Activated T-helper 17 cell treated with anti-CD3 and anti-CD28 coated beads, Interleukin-2, amount 50 U/mL, for 72 hours (primary cell): Measurements from ENCODE around the gene HOXC12. TPM values are rescaled to one million over a fixed set of nuclear protein-coding genes. Genes with fewer than 3 reads are reported as not detected.

Source experiments
- ATAC-seq: fragments of 150-1000 bp; cut with Tn5 transposase; replicated peaks from 2 replicates; pipeline ENCODE4 v1.10.0; 2021; ENCODE audit warnings: mild to moderate bottlenecking, moderate library complexity
- H3K27ac Mint-ChIP-seq: one replicate; pipeline ENCODE4 v1.8.0; 2022; ENCODE audit warnings: mixed read lengths
- H3K27me3 Mint-ChIP-seq: one replicate; pipeline ENCODE4 v1.8.0; 2022; ENCODE audit warnings: mixed read lengths
- H3K36me3 Mint-ChIP-seq: one replicate; pipeline ENCODE4 v1.8.0; 2022; ENCODE audit warnings: low read depth, mild to moderate bottlenecking, mixed read lengths
- H3K4me1 Mint-ChIP-seq: one replicate; pipeline ENCODE4 v1.8.0; 2022; ENCODE audit warnings: mixed read lengths
- H3K4me3 Mint-ChIP-seq: one replicate; pipeline ENCODE4 v1.8.0; 2022; ENCODE audit warnings: mild to moderate bottlenecking, mixed read lengths
- H3K9me3 Mint-ChIP-seq: one replicate; pipeline ENCODE4 v1.8.0; 2022; ENCODE audit warnings: mixed read lengths
- total RNA-seq, 2 donors: library from RNA; stranded (reverse); gene quantifications; one replicate each; pipeline ENCODE4 v1.2.3, GENCODE V29; 2022

Gene HOXC12
- total RNA-seq, 2 donors from 2014 or later: not detected

- H3K27ac Mint-ChIP-seq: no peak overlapping the region
Measured at GRCh38 chr12:53937099-53937498, 17.6 kb upstream of the HOXC12 start.

GRCh38 chr12:53937596-53938325 lies 16.9 kb upstream of the HOXC12 start:
- Mint-ChIP-seq H3K27ac (no peak overlapping the region), H3K27me3 (peaks cover 81% of the 10 kb centered on the region), H3K36me3 (no peaks in the 10 kb centered on the region), H3K4me1 (no peaks in the 10 kb centered on the region), H3K9me3 (no peaks in the 10 kb centered on the region), H3K4me3 (no peak overlapping the region)
- ATAC-seq: no peak

More at GRCh38 chr12:53937099-53937498, 17.6 kb upstream of the HOXC12 start:
- Mint-ChIP-seq H3K4me3 (no peak overlapping the region), H3K4me1 (no peaks in the 10 kb centered on the region), H3K27me3 (peaks cover 81% of the 10 kb centered on the region), H3K9me3 (no peaks in the 10 kb centered on the region), H3K36me3 (no peaks in the 10 kb centered on the region)
- no peak for ATAC-seq

GRCh38 chr12:53938326-53939140 lies 16.2 kb upstream of the HOXC12 start, which contains the start of gene HOXC13:
TSS of gene HOXC13 (plus strand) at chr12:53938831. CDS start at chr12:53938907, 76 bp downstream.
- no peaks in the 10 kb centered on the region for H3K9me3 Mint-ChIP-seq
- no peak within 1 kb of the TSS for H3K27ac Mint-ChIP-seq
- H3K4me3 Mint-ChIP-seq: no peak within 1 kb of the TSS
- ATAC-seq: no peak
- no peaks in the 10 kb centered on the region for H3K4me1 Mint-ChIP-seq
- no peaks in the 10 kb centered on the region for H3K36me3 Mint-ChIP-seq
- peaks cover 80% of the 10 kb centered on the region for H3K27me3 Mint-ChIP-seq

- no peak for ATAC-seq
- no peak overlapping the region for H3K27ac Mint-ChIP-seq
- no peaks in the 10 kb centered on the region for H3K36me3 Mint-ChIP-seq
- peaks cover 80% of the 10 kb centered on the region for H3K27me3 Mint-ChIP-seq
- H3K9me3 Mint-ChIP-seq: no peaks in the 10 kb centered on the region
- H3K4me3 Mint-ChIP-seq: no peak overlapping the region
- H3K4me1 Mint-ChIP-seq: no peaks in the 10 kb centered on the region
Measured at GRCh38 chr12:53939141-53940108, 15.3 kb upstream of the HOXC12 start.

GRCh38 chr12:53940443-53941014 lies 14.2 kb upstream of the HOXC12 start:
- H3K4me3 Mint-ChIP-seq: no peak overlapping the region
- H3K4me1 Mint-ChIP-seq: no peaks in the 10 kb centered on the region
- ATAC-seq: no peak
- H3K27me3 Mint-ChIP-seq: peaks cover 77% of the 10 kb centered on the region
- H3K36me3 Mint-ChIP-seq: no peaks in the 10 kb centered on the region
- H3K9me3 Mint-ChIP-seq: no peaks in the 10 kb centered on the region
- no peak overlapping the region for H3K27ac Mint-ChIP-seq

GRCh38 chr12:53941187-53941586 lies 13.5 kb upstream of the HOXC12 start:
- no peaks in the 10 kb centered on the region for H3K4me1 Mint-ChIP-seq
- H3K36me3 Mint-ChIP-seq: no peaks in the 10 kb centered on the region
- peaks cover 77% of the 10 kb centered on the region for H3K27me3 Mint-ChIP-seq
- no peak for ATAC-seq
- H3K9me3 Mint-ChIP-seq: no peaks in the 10 kb centered on the region
- H3K27ac Mint-ChIP-seq: no peak overlapping the region
- H3K4me3 Mint-ChIP-seq: no peak overlapping the region

- no peak for ATAC-seq
- H3K36me3 Mint-ChIP-seq: no peaks in the 10 kb centered on the region
- no peaks in the 10 kb centered on the region for H3K4me1 Mint-ChIP-seq
Measured at GRCh38 chr12:53941750-53942149, 13.0 kb upstream of the HOXC12 start.

DNA sequence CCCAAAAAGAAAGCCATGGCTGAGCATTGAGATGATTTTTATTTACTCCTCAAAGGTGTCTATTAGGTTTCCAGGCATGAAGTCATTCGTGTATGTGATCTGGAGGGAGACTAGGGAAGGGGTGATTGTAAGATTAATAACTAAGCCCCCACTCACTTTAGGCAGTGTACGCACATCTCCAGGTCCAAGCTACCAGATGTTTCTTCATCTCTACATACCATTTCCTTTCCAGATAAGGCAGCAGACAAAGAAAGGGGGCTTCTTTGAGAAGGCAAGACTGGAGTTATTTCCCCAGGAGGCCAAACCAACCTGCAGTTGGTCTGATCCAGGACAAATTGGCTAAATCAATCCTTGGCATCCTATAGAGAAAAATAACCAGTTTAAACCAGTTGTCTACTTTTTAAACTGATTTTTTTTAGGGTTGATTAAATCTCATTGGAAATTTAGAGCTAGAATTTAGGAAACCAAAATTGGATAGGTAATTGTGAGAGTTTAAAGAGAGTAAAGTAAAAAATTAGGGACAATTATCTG lies 12.2 kb upstream of the HOXC12 start:
- H3K4me3 Mint-ChIP-seq: no peak overlapping the region
- no peak for ATAC-seq
- no peaks in the 10 kb centered on the region for H3K36me3 Mint-ChIP-seq
- no peak overlapping the region for H3K27ac Mint-ChIP-seq
- H3K27me3 Mint-ChIP-seq: peaks cover 77% of the 10 kb centered on the region
- H3K9me3 Mint-ChIP-seq: no peaks in the 10 kb centered on the region
- no peaks in the 10 kb centered on the region for H3K4me1 Mint-ChIP-seq

More at GRCh38 chr12:53941750-53942149, 13.0 kb upstream of the HOXC12 start:
- Mint-ChIP-seq H3K27ac (no peak overlapping the region), H3K9me3 (no peaks in the 10 kb centered on the region), H3K27me3 (peaks cover 77% of the 10 kb centered on the region), H3K4me3 (no peak overlapping the region)

- H3K27me3 Mint-ChIP-seq: peaks cover 81% of the 10 kb centered on the region
- H3K27ac Mint-ChIP-seq: no peak overlapping the region
- H3K4me3 Mint-ChIP-seq: no peak overlapping the region
- ATAC-seq: no peak
- no peaks in the 10 kb centered on the region for H3K36me3 Mint-ChIP-seq
- H3K4me1 Mint-ChIP-seq: no peaks in the 10 kb centered on the region
- no peaks in the 10 kb centered on the region for H3K9me3 Mint-ChIP-seq
Measured at GRCh38 chr12:53944209-53944608, 10.5 kb upstream of the HOXC12 start.

DNA sequence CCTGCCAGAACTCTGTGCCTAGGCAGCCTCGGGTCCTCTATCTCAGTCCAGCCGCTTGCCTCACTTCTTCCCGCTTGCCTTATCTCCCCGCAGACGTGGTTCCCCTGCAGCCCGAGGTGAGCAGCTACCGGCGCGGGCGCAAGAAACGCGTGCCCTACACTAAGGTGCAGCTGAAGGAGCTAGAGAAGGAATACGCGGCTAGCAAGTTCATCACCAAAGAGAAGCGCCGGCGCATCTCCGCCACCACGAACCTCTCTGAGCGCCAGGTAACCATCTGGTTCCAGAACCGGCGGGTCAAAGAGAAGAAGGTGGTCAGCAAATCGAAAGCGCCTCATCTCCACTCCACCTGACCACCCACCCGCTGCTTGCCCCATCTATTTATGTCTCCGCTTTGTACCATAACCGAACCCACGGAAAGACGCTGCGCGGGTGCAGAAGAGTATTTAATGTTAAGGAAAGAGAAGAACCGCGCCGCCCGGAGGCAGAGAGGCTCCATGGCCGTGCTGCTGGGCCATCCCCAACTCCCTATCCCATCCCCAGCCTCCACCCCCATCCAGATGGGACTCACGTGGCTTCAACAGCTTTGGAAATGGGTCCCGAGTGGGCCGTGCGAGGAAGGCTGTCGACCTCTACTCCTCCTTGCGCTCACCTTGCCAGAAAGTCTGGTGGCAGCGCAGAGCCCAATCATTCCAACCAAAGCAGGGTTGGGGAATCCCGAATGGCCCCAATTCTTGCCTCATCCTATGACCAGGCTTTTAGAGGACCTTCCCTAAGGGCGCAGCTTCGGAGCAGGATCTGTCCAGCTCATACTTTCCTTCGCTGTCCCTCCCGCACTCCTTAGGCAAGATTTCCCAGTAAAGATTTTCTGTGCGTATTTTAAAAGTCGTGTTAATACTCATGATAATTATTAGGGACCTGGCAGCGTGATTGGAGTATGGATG lies 9.5 kb upstream of the HOXC12 start:
- no peaks in the 10 kb centered on the region for H3K36me3 Mint-ChIP-seq

GRCh38 chr12:53947743-53948142 lies 7.0 kb upstream of the HOXC12 start:
- H3K9me3 Mint-ChIP-seq: no peaks in the 10 kb centered on the region
- H3K4me1 Mint-ChIP-seq: no peaks in the 10 kb centered on the region
- no peaks in the 10 kb centered on the region for H3K36me3 Mint-ChIP-seq
- no peak for ATAC-seq
- H3K27me3 Mint-ChIP-seq: peaks cover 87% of the 10 kb centered on the region
- H3K4me3 Mint-ChIP-seq: no peak overlapping the region
- H3K27ac Mint-ChIP-seq: no peak overlapping the region

More for the DNA sequence above, 9.5 kb upstream of the HOXC12 start:
- no peak for ATAC-seq
- Mint-ChIP-seq H3K4me3 (no peak overlapping the region), H3K27me3 (peaks cover 84% of the 10 kb centered on the region), H3K27ac (no peak overlapping the region), H3K9me3 (no peaks in the 10 kb centered on the region), H3K4me1 (no peaks in the 10 kb centered on the region)

DNA sequence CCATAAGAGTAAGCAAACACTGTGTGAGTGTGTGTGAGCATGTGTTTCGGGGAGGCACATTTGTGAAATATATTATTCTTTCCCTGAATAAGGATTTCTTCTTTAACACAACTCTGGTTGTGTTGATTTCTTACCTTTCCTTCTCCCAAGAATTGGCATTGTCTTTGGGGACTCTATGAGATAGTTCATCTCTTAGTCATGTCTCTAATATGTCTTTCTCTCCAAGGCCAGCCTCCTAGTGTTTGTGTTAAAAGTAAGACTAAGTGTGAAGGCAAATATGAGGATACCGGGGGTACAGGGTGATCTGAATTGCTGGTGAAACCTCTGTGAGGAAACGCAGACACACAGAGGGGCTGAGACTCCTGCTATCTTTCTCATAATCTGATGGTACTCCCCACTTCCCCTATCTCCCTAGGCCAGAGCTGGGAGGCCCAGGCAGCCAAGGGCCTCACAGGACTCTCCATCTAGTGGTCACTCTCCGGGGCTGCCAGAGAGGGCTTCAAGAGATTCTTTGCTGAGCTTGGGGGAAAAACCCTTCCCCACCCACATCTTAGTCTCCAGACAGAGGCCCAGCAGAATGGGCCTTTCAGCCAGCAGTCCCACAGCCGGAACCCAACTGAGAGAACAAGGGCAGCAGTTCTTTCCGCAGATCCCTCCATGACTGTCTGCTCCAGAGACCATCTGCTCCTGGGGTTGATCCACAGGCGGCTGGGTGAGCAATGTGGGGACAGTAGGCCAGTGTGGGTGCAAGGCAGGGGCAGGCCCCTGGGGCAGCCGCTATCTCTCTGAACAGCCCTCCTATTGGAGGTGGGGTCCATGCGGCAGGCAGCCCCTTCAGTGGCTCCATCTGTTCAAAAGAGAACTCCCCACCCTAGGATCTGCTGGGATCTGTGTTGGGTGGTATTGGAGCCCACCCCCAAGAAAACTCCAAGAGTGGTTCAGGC lies 5.8 kb upstream of the HOXC12 start:
- Mint-ChIP-seq H3K4me1 (no peaks in the 10 kb centered on the region), H3K36me3 (no peaks in the 10 kb centered on the region), H3K4me3 (no peak overlapping the region), H3K27ac (no peak overlapping the region), H3K9me3 (no peaks in the 10 kb centered on the region), H3K27me3 (peaks cover 87% of the 10 kb centered on the region)
- ATAC-seq: no peak
